Measurements from ENCODE around the gene TRPC1.

Gene TRPC1

DNA sequence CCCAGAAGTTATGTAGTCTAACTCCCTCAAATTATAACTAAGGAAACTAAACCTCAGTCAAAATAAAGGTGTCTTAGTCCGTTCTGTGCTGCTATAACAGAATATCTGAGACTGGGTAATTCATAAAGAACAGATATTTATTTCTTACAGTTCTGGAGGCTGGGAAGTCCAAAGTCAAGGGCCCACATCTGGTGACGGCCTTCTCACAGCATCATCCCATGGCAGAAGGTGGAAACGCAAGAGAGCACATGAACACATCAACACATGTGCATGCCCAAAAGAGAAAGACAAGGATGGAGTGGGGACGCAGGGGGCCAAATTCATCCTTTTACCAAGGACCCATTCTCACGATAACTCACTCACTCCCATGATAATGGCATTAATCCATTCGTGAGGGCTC lies 92.0 kb downstream of the TRPC1 start:
- Histone ChIP-seq H3K9me3 (ENCODE audit: insufficient read depth, low read length) (no peaks in the 10 kb centered on the region), H3K27ac (ENCODE audit: low read length) (no peak overlapping the region), H3K79me2 (ENCODE audit: low read length) (no peaks in the 10 kb centered on the region), H2AFZ (ENCODE audit: low read depth, low read length) (no peak overlapping the region), H3K9ac (ENCODE audit: low read length) (no peak overlapping the region), H3K27me3 (ENCODE audit: low read depth, low read length) (no peaks in the 10 kb centered on the region; the same call in 1 of the 2 replicates), H3K36me3 (replicated peaks; ENCODE audit: low read depth, low read length) (no peaks in the 10 kb centered on the region), H3K4me2 (ENCODE audit: low read length) (no peak overlapping the region), H3K4me1 (ENCODE audit: low read length) (no peaks in the 10 kb centered on the region), H4K20me1 (ENCODE audit: insufficient read depth, low read length) (no peaks in the 10 kb centered on the region), H3K4me3 (ENCODE audit: low read length) (no peak overlapping the region)
- no peak for TF ChIP-seq CTCF (IDR thresholded peaks at IDR 0.05; ENCODE audit: low read depth, low read length)
- TF ChIP-seq EZH2phosphoT487 (IDR thresholded peaks at IDR 0.05; ENCODE audit: low read depth), result no peak

GRCh38 chr3:142817356-142817755 lies 93.5 kb downstream of the TRPC1 start:
- H3K9ac ChIP-seq (ENCODE audit: low read length), result no peak overlapping the region
- TF ChIP-seq EZH2phosphoT487 (IDR thresholded peaks at IDR 0.05; ENCODE audit: low read depth) (no peak), CTCF (IDR thresholded peaks at IDR 0.05; ENCODE audit: low read depth, low read length) (no peak)
- no peaks in the 10 kb centered on the region for H4K20me1 ChIP-seq (ENCODE audit: insufficient read depth, low read length)
- no peaks in the 10 kb centered on the region for H3K4me1 ChIP-seq (ENCODE audit: low read length)
- H3K4me3 ChIP-seq (ENCODE audit: low read length), result no peak overlapping the region
- H3K27me3 ChIP-seq (ENCODE audit: low read depth, low read length), result no peaks in the 10 kb centered on the region; the same call in 1 of the 2 replicates
- no peak overlapping the region for H3K27ac ChIP-seq (ENCODE audit: low read length)
- no peak overlapping the region for H2AFZ ChIP-seq (ENCODE audit: low read depth, low read length)
- H3K9me3 ChIP-seq (ENCODE audit: insufficient read depth, low read length), result no peaks in the 10 kb centered on the region
- no peaks in the 10 kb centered on the region for H3K36me3 ChIP-seq (replicated peaks; ENCODE audit: low read depth, low read length)
- no peaks in the 10 kb centered on the region for H3K79me2 ChIP-seq (ENCODE audit: low read length)
- H3K4me2 ChIP-seq (ENCODE audit: low read length), result no peak overlapping the region

- H3K9me3 ChIP-seq (ENCODE audit: insufficient read depth, low read length), result no peaks in the 10 kb centered on the region
- H3K27me3 ChIP-seq (ENCODE audit: low read depth, low read length), result no peaks in the 10 kb centered on the region; the same call in 1 of the 2 replicates
- TF ChIP-seq CTCF (IDR thresholded peaks at IDR 0.05; ENCODE audit: low read depth, low read length) (no peak), EZH2phosphoT487 (IDR thresholded peaks at IDR 0.05; ENCODE audit: low read depth) (no peak)
- no peaks in the 10 kb centered on the region for H4K20me1 ChIP-seq (ENCODE audit: insufficient read depth, low read length)
- H3K36me3 ChIP-seq (replicated peaks; ENCODE audit: low read depth, low read length), result no peaks in the 10 kb centered on the region
- H3K27ac ChIP-seq (ENCODE audit: low read length), result no peak overlapping the region
- H3K4me3 ChIP-seq (ENCODE audit: low read length), result no peak overlapping the region
- H3K4me2 ChIP-seq (ENCODE audit: low read length), result no peak overlapping the region
- H3K79me2 ChIP-seq (ENCODE audit: low read length), result no peaks in the 10 kb centered on the region
- H3K9ac ChIP-seq (ENCODE audit: low read length), result no peak overlapping the region
- H3K4me1 ChIP-seq (ENCODE audit: low read length), result no peaks in the 10 kb centered on the region
- no peak overlapping the region for H2AFZ ChIP-seq (ENCODE audit: low read depth, low read length)
These were observed 94.1 kb downstream of the TRPC1 start for GRCh38 chr3:142817897-142818296.

GRCh38 chr3:142818651-142819050 lies 94.8 kb downstream of the TRPC1 start:
- no peak overlapping the region for H3K9ac ChIP-seq (ENCODE audit: low read length)
- no peaks in the 10 kb centered on the region for H4K20me1 ChIP-seq (ENCODE audit: insufficient read depth, low read length)
- H3K27me3 ChIP-seq (ENCODE audit: low read depth, low read length), result no peaks in the 10 kb centered on the region; the same call in 1 of the 2 replicates
- no peaks in the 10 kb centered on the region for H3K79me2 ChIP-seq (ENCODE audit: low read length)
- no peak overlapping the region for H3K4me3 ChIP-seq (ENCODE audit: low read length)
- no peaks in the 10 kb centered on the region for H3K4me1 ChIP-seq (ENCODE audit: low read length)
- no peaks in the 10 kb centered on the region for H3K36me3 ChIP-seq (replicated peaks; ENCODE audit: low read depth, low read length)
- no peak overlapping the region for H3K27ac ChIP-seq (ENCODE audit: low read length)
- no peaks in the 10 kb centered on the region for H3K9me3 ChIP-seq (ENCODE audit: insufficient read depth, low read length)
- TF ChIP-seq CTCF (IDR thresholded peaks at IDR 0.05; ENCODE audit: low read depth, low read length), result no peak
- TF ChIP-seq EZH2phosphoT487 (IDR thresholded peaks at IDR 0.05; ENCODE audit: low read depth), result no peak
- H3K4me2 ChIP-seq (ENCODE audit: low read length), result no peak overlapping the region
- no peak overlapping the region for H2AFZ ChIP-seq (ENCODE audit: low read depth, low read length)
